Fibroblast of lung (primary cell): ENCODE measurements around the gene ARHGAP45. TPM values are rescaled to one million over a fixed set of nuclear protein-coding genes. Genes with fewer than 3 reads are reported as not detected.

Experiments
- DNase-seq, 2 donors: peaks; one replicate each; pipeline versions ENCODE4 v3.0.0 to v3.0.0-alpha.2; 2010; ENCODE audit warnings: low read depth in 2 of 2
- H2AFZ ChIP-seq: 2 replicates; pipeline ENCODE4 v1.5.1; 2012; ENCODE audit warnings: low read length, control low read depth, inconsistent platforms
- H3K27ac ChIP-seq: 2 replicates; pipeline ENCODE4 v1.5.1; 2011; ENCODE audit warnings: low read length, control low read depth; ENCODE audit not compliant: insufficient read depth
- H3K27me3 ChIP-seq: 2 replicates; pipeline ENCODE4 v1.5.1; 2011; ENCODE audit warnings: mild to moderate bottlenecking, low read length; ENCODE audit not compliant: control insufficient read depth, insufficient read depth
- H3K36me3 ChIP-seq: 2 replicates; pipeline ENCODE4 v1.5.1; 2011; ENCODE audit warnings: low read length; ENCODE audit not compliant: control insufficient read depth, insufficient read depth
- H3K4me1 ChIP-seq: 2 replicates; pipeline ENCODE4 v1.5.1; 2011; ENCODE audit warnings: low read length; ENCODE audit not compliant: control insufficient read depth, insufficient read depth; ENCODE audit errors: extremely low read depth
- H3K4me2 ChIP-seq: 2 replicates; pipeline ENCODE4 v1.5.1; 2011; ENCODE audit warnings: low read length, control low read depth; ENCODE audit not compliant: insufficient read depth; ENCODE audit errors: extremely low read depth
- H3K4me3 ChIP-seq, 4 experiments: fragments of 200-600 bp in 1 of 4; sonication (generic) in 1 of 4; replicated peaks in 1 of 4; 2 replicates each; pipeline ENCODE4 v1.5.1; 2011 to 2016; ENCODE audit warnings: low read length in 4 of 4, low read depth in 3 of 4, mild to moderate bottlenecking in 3 of 4, control low read depth in 2 of 4, inconsistent platforms in 1 of 4, mixed read lengths in 1 of 4; ENCODE audit not compliant: insufficient read depth in 1 of 4; ENCODE audit errors: control extremely low read depth in 1 of 4
- H3K79me2 ChIP-seq: 2 replicates; pipeline ENCODE4 v1.5.1; 2012; ENCODE audit warnings: mild to moderate bottlenecking, low read length, inconsistent platforms; ENCODE audit not compliant: control insufficient read depth, insufficient read depth
- H3K9ac ChIP-seq: 2 replicates; pipeline ENCODE4 v1.5.1; 2011; ENCODE audit warnings: mild to moderate bottlenecking, low read length, control low read depth; ENCODE audit not compliant: insufficient read depth
- H3K9me3 ChIP-seq: 2 replicates; pipeline ENCODE4 v1.5.1; 2012; ENCODE audit warnings: low read depth, low read length; ENCODE audit not compliant: control insufficient read depth, insufficient read depth
- H4K20me1 ChIP-seq: 2 replicates; pipeline ENCODE4 v1.5.1; 2011; ENCODE audit warnings: low read length; ENCODE audit not compliant: control insufficient read depth, insufficient read depth; ENCODE audit errors: extremely low read depth
- CTCF ChIP-seq, 2 donors: IDR thresholded peaks in 1 of 2; conservative IDR thresholded peaks in 1 of 2; 1 replicate in 1 of 2; 2 replicates in 1 of 2; pipeline ENCODE4 v1.5.1; 2011 to 2012; ENCODE audit warnings: low read length in 2 of 2, control low read depth in 1 of 2, inconsistent platforms in 1 of 2, low read depth in 1 of 2, mild to moderate bottlenecking in 1 of 2
- EZH2 ChIP-seq: IDR thresholded peaks from 2 replicates; pipeline ENCODE4 v1.5.1; 2012; ENCODE audit warnings: low read length, control low read depth, mild to moderate bottlenecking; ENCODE audit errors: missing control alignments
- polyA plus RNA-seq, 2 donors: library from polyadenylated mRNA; depleted of rRNA in 1 of 2; stranded (reverse) in 1 of 2; unstranded in 1 of 2; fragments of >200 nt; gene quantifications; 2 replicates each; pipeline ENCODE4 v1.2.1, GENCODE V29; 2011 to 2012; ENCODE audit warnings: missing spikeins in 1 of 2
- total RNA-seq: library from RNA; depleted of rRNA; stranded (reverse); fragments of >200 nt; gene quantifications from 2 replicates; pipeline ENCODE4 v1.2.1, GENCODE V29; 2014

ARHGAP45 gene
- total and polyA plus RNA-seq, 2 donors (not counting 1 experiment from before 2014, with no cell fraction given): 0.42 to 1.8 TPM

- Histone ChIP-seq H3K4me1 (peaks cover 7% of the 10 kb centered on the region), H3K27ac (peak overlapping the region; percentile 73), H3K4me3 (peak overlapping the region; percentile 71 to 91 (median 84)), H3K9me3 (no peaks in the 10 kb centered on the region), H3K79me2 (peaks cover 27% of the 10 kb centered on the region), H3K27me3 (no peaks in the 10 kb centered on the region), H4K20me1 (no peaks in the 10 kb centered on the region), H3K9ac (peak overlapping the region; percentile 86), H3K36me3 (peaks cover 15% of the 10 kb centered on the region), H3K4me2 (peak overlapping the region; percentile 74), H2AFZ (no peak overlapping the region)
- no peak for TF ChIP-seq CTCF (conservative IDR thresholded peaks at IDR 0.05 in 1 of 2, IDR thresholded peaks at IDR 0.05 in 1 of 2; ENCODE audit: low read depth in 1 of 2, low read length in 2 of 2)
- no peak for TF ChIP-seq EZH2
- no peak for DNase-seq
Observed at GRCh38 chr19:1093811-1094553, 27.0 kb downstream of the ARHGAP45 start.

GRCh38 chr19:1094655-1094977 lies 27.6 kb downstream of the ARHGAP45 start:
- Histone ChIP-seq H3K9ac (peak overlapping the region; percentile 86), H3K36me3 (peaks cover 13% of the 10 kb centered on the region), H4K20me1 (no peaks in the 10 kb centered on the region), H3K27ac (peak overlapping the region; percentile 73), H3K4me2 (peak overlapping the region; percentile 74), H3K27me3 (no peaks in the 10 kb centered on the region), H3K79me2 (peaks cover 27% of the 10 kb centered on the region), H3K9me3 (no peaks in the 10 kb centered on the region), H2AFZ (no peak overlapping the region), H3K4me1 (peaks cover 7% of the 10 kb centered on the region), H3K4me3 (peak overlapping the region; percentile 71 to 91 (median 84))
- no peak for DNase-seq
- TF ChIP-seq EZH2: no peak
- no peak for TF ChIP-seq CTCF (conservative IDR thresholded peaks at IDR 0.05 in 1 of 2, IDR thresholded peaks at IDR 0.05 in 1 of 2; ENCODE audit: low read depth in 1 of 2, low read length in 2 of 2)

GRCh38 chr19:1094978-1095701 lies 28.2 kb downstream of the ARHGAP45 start, which contains the start of gene POLR2E:
Gene POLR2E, minus strand, starts transcription at chr19:1095375. Its CDS starts 60 bp downstream, at chr19:1095315.
- Histone ChIP-seq H3K4me1 (peaks cover 7% of the 10 kb centered on the region), H3K4me2 (peak within 1 kb of the TSS; percentile 74), H3K27me3 (no peaks in the 10 kb centered on the region), H3K27ac (peak within 1 kb of the TSS; percentile 73), H3K4me3 (peak within 1 kb of the TSS; percentile 71 to 91 (median 84)), H3K79me2 (peaks cover 27% of the 10 kb centered on the region), H3K36me3 (peaks cover 13% of the 10 kb centered on the region), H3K9me3 (no peaks in the 10 kb centered on the region), H4K20me1 (no peaks in the 10 kb centered on the region), H2AFZ (no peak within 1 kb of the TSS), H3K9ac (peak within 1 kb of the TSS; percentile 86)
- TF ChIP-seq EZH2 (no peak), CTCF (conservative IDR thresholded peaks at IDR 0.05 in 1 of 2, IDR thresholded peaks at IDR 0.05 in 1 of 2; ENCODE audit: low read depth in 1 of 2, low read length in 2 of 2) (no peak)
- peak; percentile 96 to 99 for DNase-seq
